Bronchial epithelial cell (primary cell): Measurements from ENCODE around the gene SPATA1. TPM values are rescaled to one million over a fixed set of nuclear protein-coding genes. Genes with fewer than 3 reads are reported as not detected.

Source experiments
- DNase-seq: peaks from one replicate; pipeline ENCODE4 v3.0.0-alpha.2; 2010; ENCODE audit warnings: low read depth
- FAIRE-seq: peaks from 2 replicates; lab custom pipeline; 2011; peaks lifted over from hg19 to GRCh38; lab: Jason Lieb, UNC
- H3K27me3 ChIP-seq: 2 replicates; pipeline ENCODE4 v1.5.1; 2011; ENCODE audit warnings: low read length; ENCODE audit not compliant: control insufficient read depth, insufficient read depth
- H3K36me3 ChIP-seq: 2 replicates; pipeline ENCODE4 v1.5.1; 2011; ENCODE audit warnings: low read length; ENCODE audit not compliant: control insufficient read depth, insufficient read depth
- H3K4me3 ChIP-seq: 2 replicates; pipeline ENCODE4 v1.5.1; 2011; ENCODE audit warnings: mild to moderate bottlenecking, low read depth, low read length, control low read depth
- CTCF ChIP-seq: IDR thresholded peaks from 2 replicates; pipeline ENCODE4 v1.5.1; 2011; ENCODE audit warnings: mild to moderate bottlenecking, moderate library complexity, low read length, control low read depth, inconsistent platforms; ENCODE audit not compliant: insufficient read depth, severe bottlenecking
- total RNA-seq: library from RNA; depleted of rRNA; stranded (reverse); fragments of >200 nt; gene quantifications from 2 replicates; pipeline ENCODE4 v1.2.1, GENCODE V29; 2014

The SPATA1 gene
- total RNA-seq, 1 donor from 2014 or later = 0.26 TPM

GRCh38 chr1:84598418-84598817 lies 92.2 kb downstream of the SPATA1 start:
- DNase-seq (no peak), FAIRE-seq (no peak)
- Histone ChIP-seq H3K36me3 (no peaks in the 10 kb centered on the region), H3K27me3 (no peaks in the 10 kb centered on the region), H3K4me3 (no peak overlapping the region)
- no peak for TF ChIP-seq CTCF

GRCh38 chr1:84598846-84599741 lies 92.9 kb downstream of the SPATA1 start:
- H3K36me3 ChIP-seq = no peaks in the 10 kb centered on the region
- no peaks in the 10 kb centered on the region for H3K27me3 ChIP-seq
- DNase-seq (peak; percentile 94), FAIRE-seq (no peak)
- TF ChIP-seq CTCF = no peak
- no peak overlapping the region for H3K4me3 ChIP-seq

GRCh38 chr1:84600796-84601195 lies 94.6 kb downstream of the SPATA1 start:
- no peak for DNase-seq
- TF ChIP-seq CTCF = no peak
- Histone ChIP-seq H3K36me3 (no peaks in the 10 kb centered on the region), H3K4me3 (no peak overlapping the region), H3K27me3 (no peaks in the 10 kb centered on the region)
- no peak for FAIRE-seq

GRCh38 chr1:84603223-84603622 lies 97.0 kb downstream of the SPATA1 start:
- FAIRE-seq = no peak
- TF ChIP-seq CTCF = no peak
- DNase-seq = peak; percentile 8
- H3K27me3 ChIP-seq = no peaks in the 10 kb centered on the region
- H3K4me3 ChIP-seq = no peak overlapping the region
- H3K36me3 ChIP-seq = no peaks in the 10 kb centered on the region

- no peak overlapping the region for H3K4me3 ChIP-seq
- peak; percentile 41 for TF ChIP-seq CTCF
- FAIRE-seq = no peak
- peak; percentile 94 for DNase-seq
- no peaks in the 10 kb centered on the region for H3K27me3 ChIP-seq
- H3K36me3 ChIP-seq = no peaks in the 10 kb centered on the region
Measured at GRCh38 chr1:84603941-84604830, 98.0 kb downstream of the SPATA1 start.
